NCI-H510A treated with DMSO at 0.1 percent for 48 hours (cell line): Measurements from ENCODE around the gene LAMA3.
"Not testable (repeated sequence)": the region's sequence is repeated elsewhere in the genome, so short reads cannot be mapped to it uniquely, and the experiment has no call there.

Experiments used
- DNase-seq: peaks from one replicate; lab custom pipeline; 2025; lab: John Stamatoyannopoulos, UW

The LAMA3 gene

DNA sequence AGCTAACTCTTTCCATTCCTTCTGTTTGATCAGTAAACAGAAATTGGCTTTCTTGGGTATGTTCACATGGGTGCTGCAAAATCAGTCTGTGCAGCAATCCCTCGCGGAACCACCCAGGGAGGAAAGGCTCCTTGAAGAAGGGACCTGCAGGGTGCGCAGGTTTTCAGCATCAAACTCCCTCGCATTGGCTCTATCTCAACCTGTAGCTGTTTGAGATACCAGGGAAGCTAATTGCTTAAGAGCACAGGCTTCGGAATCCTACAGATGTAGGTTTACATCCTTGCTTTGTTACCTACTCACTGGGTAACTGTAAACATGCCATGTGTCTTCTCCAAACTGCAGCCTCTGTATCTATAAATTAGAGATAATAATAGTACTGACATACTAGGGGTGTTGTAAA lies 43.2 kb downstream of the LAMA3 start:
- no peak for DNase-seq

- not testable (repeated sequence) for DNase-seq
Measured at GRCh38 chr18:23733265-23733664, 44.0 kb downstream of the LAMA3 start.

GRCh38 chr18:23733895-23734294 lies 44.6 kb downstream of the LAMA3 start:
- DNase-seq: no peak

- no peak for DNase-seq
Measured at GRCh38 chr18:23735021-23735464, 45.8 kb downstream of the LAMA3 start.

DNA sequence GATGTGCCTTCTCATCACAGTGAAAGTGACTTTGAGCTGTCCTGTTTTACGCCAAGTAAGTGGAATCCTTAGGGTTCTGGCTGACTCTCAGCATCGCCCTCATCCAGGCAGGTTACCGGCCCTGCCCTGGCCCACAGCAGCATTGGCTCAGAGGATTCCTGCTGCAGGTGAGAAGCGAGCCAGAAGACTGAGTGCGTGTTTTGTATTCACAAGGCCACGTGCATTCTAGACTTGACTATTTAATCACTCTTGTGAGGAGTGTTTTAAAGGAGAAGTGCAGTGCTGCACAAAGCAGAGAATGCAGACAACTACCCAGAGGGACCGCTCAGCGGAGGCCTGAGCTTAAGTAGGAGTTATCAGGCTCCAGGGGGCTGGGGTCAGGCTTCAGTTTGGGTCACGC lies 48.3 kb downstream of the LAMA3 start:
- no peak for DNase-seq

GRCh38 chr18:23738151-23738550 lies 48.9 kb downstream of the LAMA3 start:
- DNase-seq: no peak

- no peak for DNase-seq
Measured at GRCh38 chr18:23738575-23738974, 49.3 kb downstream of the LAMA3 start.

DNA sequence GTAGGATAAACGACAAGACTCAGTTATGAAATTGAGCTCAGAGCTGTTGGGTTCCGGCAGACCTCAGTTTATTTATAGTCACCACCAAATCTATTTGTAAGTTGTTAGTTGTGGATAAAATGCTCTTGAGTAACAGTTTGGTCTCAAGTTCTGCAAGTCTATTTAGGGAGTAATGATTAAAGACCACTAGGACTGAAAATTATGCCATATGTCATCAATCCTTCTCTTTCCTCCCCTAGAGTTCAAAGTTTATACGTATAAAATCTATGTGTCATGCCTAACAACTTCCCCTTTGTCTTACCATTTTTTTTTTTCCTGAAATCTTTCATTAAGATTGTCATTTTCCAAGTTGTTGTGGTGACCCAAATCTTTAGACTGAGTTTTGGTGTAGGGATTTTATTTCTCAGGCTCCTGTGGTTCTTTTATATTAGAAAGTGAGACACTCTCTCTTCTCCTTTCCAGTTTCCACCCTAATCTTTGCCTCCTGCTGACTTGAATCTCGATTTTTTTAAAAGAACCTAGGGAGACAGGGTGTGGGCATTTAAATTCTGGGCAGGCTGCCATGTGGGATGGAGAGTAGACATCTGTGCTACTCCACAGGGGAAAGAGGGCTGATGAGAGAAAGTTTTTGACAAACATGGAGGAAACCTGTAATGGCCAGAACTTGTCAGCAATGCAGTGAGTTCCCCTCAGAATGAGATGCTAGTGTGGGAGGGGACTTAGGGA lies 51.0 kb downstream of the LAMA3 start:
- DNase-seq: no peak

- DNase-seq: not testable (repeated sequence)
Measured at GRCh38 chr18:23741967-23742366, 52.7 kb downstream of the LAMA3 start.

GRCh38 chr18:23743733-23744333 lies 54.6 kb downstream of the LAMA3 start:
- peak; percentile 42 for DNase-seq

- DNase-seq: no peak
Measured at GRCh38 chr18:23745366-23745765, 56.1 kb downstream of the LAMA3 start.

- DNase-seq: no peak
Measured at GRCh38 chr18:23746851-23747250, 57.6 kb downstream of the LAMA3 start.

DNA sequence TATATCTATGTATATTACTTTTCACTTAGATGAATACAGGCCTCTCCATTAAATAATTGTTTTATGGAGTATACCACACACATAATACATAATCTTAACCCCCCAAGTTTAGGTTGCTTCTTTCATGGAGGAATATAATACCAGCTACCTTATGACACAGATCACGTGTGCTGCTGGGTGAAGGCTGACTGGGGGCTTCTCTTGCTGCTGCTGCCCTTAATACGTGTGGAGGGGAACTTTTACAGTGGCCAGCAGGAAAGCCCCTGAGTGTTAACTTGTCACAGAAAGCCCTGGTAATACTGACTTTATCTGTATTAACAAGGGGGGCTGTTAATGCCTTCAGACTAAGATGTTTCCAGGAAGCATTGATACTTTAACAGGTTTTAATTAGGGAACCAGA lies 63.1 kb downstream of the LAMA3 start:
- DNase-seq: no peak

- no peak for DNase-seq
Measured at GRCh38 chr18:23752796-23753195, 63.5 kb downstream of the LAMA3 start.

DNA sequence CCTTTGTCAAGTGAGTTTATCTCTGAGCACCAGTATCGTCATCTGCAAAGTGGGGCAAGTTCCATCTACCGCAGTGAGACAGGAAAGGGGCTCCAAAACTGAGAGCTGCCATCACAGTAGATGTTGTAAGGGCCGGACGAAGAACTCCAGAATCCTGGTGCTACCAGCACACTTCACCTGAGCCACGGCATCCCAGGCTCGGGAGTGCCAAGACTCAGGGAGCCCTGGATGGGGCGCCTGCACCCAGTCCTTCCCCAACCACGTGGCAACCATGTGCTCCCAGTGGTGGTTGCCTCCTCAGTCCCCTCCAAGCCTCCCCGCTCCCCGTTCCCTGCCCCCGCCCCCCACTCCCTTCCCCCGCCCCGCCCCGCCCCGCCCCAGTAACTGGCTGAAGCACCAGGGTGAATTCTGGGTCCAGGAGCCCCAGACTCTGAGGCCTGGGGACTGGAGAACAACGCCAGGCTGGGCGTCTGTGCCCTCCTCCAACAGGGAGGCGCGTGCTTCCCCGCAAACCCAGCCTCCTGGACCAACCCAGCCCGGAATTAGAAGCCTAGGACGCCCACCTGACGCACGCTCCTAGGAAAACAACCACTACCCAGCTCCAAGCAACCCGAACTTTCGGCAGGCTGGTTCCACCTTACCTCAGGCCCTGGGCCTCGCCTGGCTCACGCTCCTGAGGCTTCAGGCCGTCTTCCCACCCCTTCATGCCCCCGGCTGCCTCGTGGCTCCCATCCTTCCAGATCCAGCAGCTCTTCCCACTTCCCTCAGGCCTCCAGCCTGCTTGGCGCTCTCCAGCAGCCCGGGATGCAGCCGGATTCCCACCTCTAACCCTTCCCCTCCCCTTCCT lies 67.6 kb downstream of the LAMA3 start:
- DNase-seq: no peak

- no peak for DNase-seq
Measured at GRCh38 chr18:23757437-23757733, 68.1 kb downstream of the LAMA3 start.

- DNase-seq: no peak
Measured at GRCh38 chr18:23758281-23758680, 69.0 kb downstream of the LAMA3 start.

DNA sequence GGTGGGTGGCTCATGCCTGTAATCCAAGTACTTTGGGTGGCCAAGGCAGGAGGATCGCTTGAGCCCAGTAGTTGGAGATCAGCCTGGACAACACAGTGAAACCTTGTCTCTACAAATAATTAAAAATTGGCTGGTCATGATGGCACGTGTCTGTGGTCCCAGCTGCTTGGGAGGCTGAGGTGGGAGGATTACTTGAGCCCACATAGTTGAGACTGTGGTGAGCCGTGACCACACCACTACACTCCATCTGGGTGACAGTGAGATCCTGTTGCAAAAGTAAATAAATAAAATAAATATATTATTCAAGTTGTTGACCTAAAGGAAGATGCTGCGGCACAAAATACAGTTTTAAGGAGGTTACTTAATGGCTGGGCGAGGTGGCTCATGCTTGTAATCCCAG lies 72.7 kb downstream of the LAMA3 start:
- peak; percentile 14 for DNase-seq

DNA sequence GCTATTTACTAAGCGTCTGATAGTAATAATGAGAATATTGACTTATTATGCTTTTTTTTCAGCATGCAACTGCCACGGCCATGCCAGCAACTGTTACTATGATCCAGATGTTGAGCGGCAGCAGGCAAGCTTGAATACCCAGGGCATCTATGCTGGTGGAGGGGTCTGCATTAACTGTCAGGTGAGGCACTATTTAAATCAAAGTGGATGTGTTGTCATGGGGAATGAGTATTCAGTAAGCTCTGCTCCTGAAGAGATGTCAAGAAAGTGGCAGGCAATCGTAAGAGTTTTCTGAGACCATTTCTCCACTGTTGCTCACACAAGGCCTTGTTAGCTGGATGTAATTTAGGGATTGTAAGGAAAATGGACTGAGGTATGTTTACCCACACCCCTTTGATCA lies 74.1 kb downstream of the LAMA3 start:
- no peak for DNase-seq

GRCh38 chr18:23765931-23766330 lies 76.7 kb downstream of the LAMA3 start:
- DNase-seq: no peak

GRCh38 chr18:23772327-23773024 lies 83.2 kb downstream of the LAMA3 start:
- DNase-seq: no peak

DNA sequence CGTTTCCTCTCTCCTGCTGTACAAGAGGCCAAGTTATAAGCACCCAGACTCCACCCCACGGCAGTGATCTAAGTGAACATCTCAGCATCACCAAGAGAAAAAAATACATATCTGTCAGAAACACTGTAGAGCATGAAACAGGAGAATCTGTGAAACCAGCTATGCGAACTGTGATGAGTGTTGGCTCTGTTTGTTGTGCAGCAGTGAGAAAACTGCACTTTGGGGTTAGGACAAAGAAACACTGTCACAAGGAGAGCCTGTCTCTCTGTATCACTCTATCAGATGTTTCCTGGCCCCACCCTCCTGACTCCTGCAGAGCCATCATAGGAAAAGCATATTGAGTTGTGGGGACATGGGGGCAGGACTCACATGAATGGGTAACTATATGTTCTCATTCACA lies 87.1 kb downstream of the LAMA3 start:
- DNase-seq: no peak

- no peak for DNase-seq
Measured at GRCh38 chr18:23778828-23779227, 89.6 kb downstream of the LAMA3 start.
